ENCODE measurements around the gene PCDHA1.
"Not testable (repeated sequence)": the region's sequence is repeated elsewhere in the genome, so short reads cannot be mapped to it uniquely, and the experiment has no call there.

PCDHA1 gene

GRCh38 chr5:140800816-140801493 lies 15.0 kb downstream of the PCDHA1 start, which contains the start of gene PCDHA3:
PCDHA3 (plus strand) TSS chr5:140801057.
- ATAC-seq: no peak
- TF ChIP-seq SNAI2 (CRISPR knock-in tag; IDR thresholded peaks at IDR 0.05) (no peak), POU6F1 (CRISPR knock-in tag; IDR thresholded peaks at IDR 0.05; ENCODE audit: borderline replicate concordance, low read depth) (no peak), ZFP30 (CRISPR knock-in tag; IDR thresholded peaks at IDR 0.05) (no peak), TOX (CRISPR knock-in tag; IDR thresholded peaks at IDR 0.05; ENCODE audit: borderline replicate concordance) (no peak), TCF4 (CRISPR knock-in tag; IDR thresholded peaks at IDR 0.05; ENCODE audit: borderline replicate concordance) (no peak)

GRCh38 chr5:140801494-140801841 lies 15.5 kb downstream of the PCDHA1 start:
- no peak for ATAC-seq
- no peak for TF ChIP-seq ZFP30 (CRISPR knock-in tag; IDR thresholded peaks at IDR 0.05)
- TF ChIP-seq ARNTL (CRISPR knock-in tag; IDR thresholded peaks at IDR 0.05; ENCODE audit: borderline replicate concordance, low read depth): no peak
- TF ChIP-seq RARB (CRISPR knock-in tag; IDR thresholded peaks at IDR 0.05): no peak
- no peak for TF ChIP-seq TOX (CRISPR knock-in tag; IDR thresholded peaks at IDR 0.05; ENCODE audit: borderline replicate concordance)
- TF ChIP-seq POU6F1 (CRISPR knock-in tag; IDR thresholded peaks at IDR 0.05; ENCODE audit: borderline replicate concordance, low read depth): no peak
- no peak for TF ChIP-seq OSR1 (CRISPR knock-in tag; IDR thresholded peaks at IDR 0.05)
- TF ChIP-seq TSHZ2 (CRISPR knock-in tag; IDR thresholded peaks at IDR 0.05): no peak
- TF ChIP-seq CSRNP3 (CRISPR knock-in tag; IDR thresholded peaks at IDR 0.05): no peak
- no peak for TF ChIP-seq ISL1 (CRISPR knock-in tag; IDR thresholded peaks at IDR 0.05)
- no peak for TF ChIP-seq GLIS3 (CRISPR knock-in tag; IDR thresholded peaks at IDR 0.05)
- no peak for TF ChIP-seq ZFP3 (CRISPR knock-in tag; IDR thresholded peaks at IDR 0.05)
- no peak for TF ChIP-seq PATZ1 (CRISPR knock-in tag; IDR thresholded peaks at IDR 0.05; ENCODE audit: borderline replicate concordance)
- TF ChIP-seq ZC3H10 (CRISPR knock-in tag; IDR thresholded peaks at IDR 0.05): no peak
- no peak for TF ChIP-seq TCF4 (CRISPR knock-in tag; IDR thresholded peaks at IDR 0.05; ENCODE audit: borderline replicate concordance)
- no peak for TF ChIP-seq BACH2 (CRISPR knock-in tag; IDR thresholded peaks at IDR 0.05; ENCODE audit: borderline replicate concordance)
- no peak for TF ChIP-seq ZNF8 (CRISPR knock-in tag; IDR thresholded peaks at IDR 0.05)
- TF ChIP-seq CREB5 (CRISPR knock-in tag; IDR thresholded peaks at IDR 0.05; ENCODE audit: low read depth): no peak
- TF ChIP-seq PPARA (CRISPR knock-in tag; IDR thresholded peaks at IDR 0.05; ENCODE audit: borderline replicate concordance): no peak
- no peak for TF ChIP-seq ZNF70 (CRISPR knock-in tag; IDR thresholded peaks at IDR 0.05)
- TF ChIP-seq CSDC2 (CRISPR knock-in tag; IDR thresholded peaks at IDR 0.05): no peak

- ATAC-seq: not testable (repeated sequence)
These were observed 16.4 kb downstream of the PCDHA1 start for GRCh38 chr5:140802381-140802780.

All from SK-N-SH treated with all-trans-retinoic acid at 6 μM for 48 hours (cell line).